Glutamatergic neuron (in vitro differentiated cells): Measurements from ENCODE around the gene DEPDC7. TPM values are rescaled to one million over a fixed set of nuclear protein-coding genes. Genes with fewer than 3 reads are reported as not detected.
"Not testable (repeated sequence)": the region's sequence is repeated elsewhere in the genome, so short reads cannot be mapped to it uniquely, and the experiment has no call there.

Source experiments
- DNase-seq: peaks from one replicate; pipeline ENCODE4 v3.0.0; 2022
- H3K27ac Mint-ChIP-seq: one replicate; pipeline ENCODE4 v1.8.0; 2020; ENCODE audit warnings: mild to moderate bottlenecking, mixed read lengths, inconsistent platforms; ENCODE audit not compliant: unreplicated experiment
- H3K27me3 Mint-ChIP-seq: one replicate; pipeline ENCODE4 v1.8.0; 2020; ENCODE audit warnings: mild to moderate bottlenecking, moderate library complexity, mixed read lengths, inconsistent platforms; ENCODE audit not compliant: unreplicated experiment
- H3K36me3 Mint-ChIP-seq: one replicate; pipeline ENCODE4 v1.8.0; 2020; ENCODE audit warnings: mild to moderate bottlenecking, mixed read lengths, inconsistent platforms; ENCODE audit not compliant: unreplicated experiment
- H3K4me1 Mint-ChIP-seq: one replicate; pipeline ENCODE4 v1.8.0; 2020; ENCODE audit warnings: mild to moderate bottlenecking, low read depth, mixed read lengths, inconsistent platforms; ENCODE audit not compliant: unreplicated experiment
- H3K4me3 Mint-ChIP-seq: one replicate; pipeline ENCODE4 v1.8.0; 2020; ENCODE audit warnings: mild to moderate bottlenecking, mixed read lengths, inconsistent platforms; ENCODE audit not compliant: unreplicated experiment
- H3K9me3 Mint-ChIP-seq: one replicate; pipeline ENCODE4 v1.8.0; 2020; ENCODE audit warnings: mild to moderate bottlenecking, moderate library complexity, mixed read lengths, inconsistent platforms; ENCODE audit not compliant: unreplicated experiment
- CTCF ChIP-seq: fragments of 200-600 bp; sonication (generic); IDR thresholded peaks from one replicate; pipeline ENCODE4 v1.5.0; 2021; ENCODE audit not compliant: partially characterized antibody, unreplicated experiment
- total RNA-seq: library from RNA; stranded (reverse); fragmentation: NEBNext Ultra II Directional; extraction: Animal tissue kit (Norgen Biotek cat#: 25700); gene quantifications from one replicate; pipeline ENCODE4 v1.2.1, GENCODE V29; 2021; ENCODE audit not compliant: unreplicated experiment

The DEPDC7 gene
- total RNA-seq, 1 donor from 2014 or later = 28.7 TPM

- Mint-ChIP-seq H3K9me3 (no peaks in the 10 kb centered on the region), H3K4me3 (no peak overlapping the region), H3K27me3 (no peaks in the 10 kb centered on the region), H3K4me1 (peaks cover 3% of the 10 kb centered on the region), H3K27ac (no peak overlapping the region), H3K36me3 (no peaks in the 10 kb centered on the region)
- no peak for DNase-seq
- no peak for TF ChIP-seq CTCF
These were observed 12.3 kb downstream of the DEPDC7 start for GRCh38 chr11:33027846-33028536.

- no peaks in the 10 kb centered on the region for H3K36me3 Mint-ChIP-seq
- H3K4me1 Mint-ChIP-seq = peaks cover 3% of the 10 kb centered on the region
- no peak overlapping the region for H3K4me3 Mint-ChIP-seq
These were observed 12.8 kb downstream of the DEPDC7 start for GRCh38 chr11:33028537-33028914.

GRCh38 chr11:33029218-33029617 lies 13.5 kb downstream of the DEPDC7 start:
- DNase-seq, H3K4me1 Mint-ChIP-seq, H3K27me3 Mint-ChIP-seq, H3K27ac Mint-ChIP-seq, H3K9me3 Mint-ChIP-seq, H3K36me3 Mint-ChIP-seq, H3K4me3 Mint-ChIP-seq: not testable (repeated sequence)

More at GRCh38 chr11:33028537-33028914, 12.8 kb downstream of the DEPDC7 start:
- DNase-seq = no peak
- Mint-ChIP-seq H3K9me3 (no peaks in the 10 kb centered on the region), H3K27me3 (no peaks in the 10 kb centered on the region), H3K27ac (no peak overlapping the region)
- no peak for TF ChIP-seq CTCF

GRCh38 chr11:33033493-33033892 lies 17.8 kb downstream of the DEPDC7 start:
- H3K9me3 Mint-ChIP-seq = no peaks in the 10 kb centered on the region
- no peak overlapping the region for H3K27ac Mint-ChIP-seq
- no peaks in the 10 kb centered on the region for H3K4me1 Mint-ChIP-seq
- H3K36me3 Mint-ChIP-seq = no peaks in the 10 kb centered on the region
- no peak overlapping the region for H3K4me3 Mint-ChIP-seq
- H3K27me3 Mint-ChIP-seq = peaks cover under 1% of the 10 kb centered on the region
- no peak for TF ChIP-seq CTCF
- DNase-seq = no peak

GRCh38 chr11:33035011-33035410 lies 19.3 kb downstream of the DEPDC7 start:
- H3K27me3 Mint-ChIP-seq = peaks cover 5% of the 10 kb centered on the region
- H3K27ac Mint-ChIP-seq = no peak overlapping the region
- peaks cover 6% of the 10 kb centered on the region for H3K9me3 Mint-ChIP-seq
- no peak for TF ChIP-seq CTCF
- no peak for DNase-seq
- H3K36me3 Mint-ChIP-seq = no peaks in the 10 kb centered on the region
- H3K4me3 Mint-ChIP-seq = no peak overlapping the region
- H3K4me1 Mint-ChIP-seq = no peaks in the 10 kb centered on the region
